ENCODE results near the gene GABRR2.

- TF ChIP-seq CTCF (IDR thresholded peaks at IDR 0.05) (no peak), POLR2A (IDR thresholded peaks at IDR 0.05) (no peak)
These were observed at the start of gene GABRR2 for GRCh38 chr6:89315249-89315885.

All from uterus (tissue), 2 donors.